DMS79 treated with DMSO at 0.1 percent for 48 hours (cell line): ENCODE results near the gene TTYH3.

Experiments used
- DNase-seq: peaks from one replicate; lab custom pipeline; 2025; lab: John Stamatoyannopoulos, UW

Gene TTYH3

GRCh38 chr7:2603044-2603965 is 28.5 kb upstream of the TTYH3 start:
- no peak for DNase-seq

- DNase-seq = peak; percentile 85
These were observed 27.1 kb upstream of the TTYH3 start for GRCh38 chr7:2604608-2605174.

GRCh38 chr7:2605608-2606538 is 25.9 kb upstream of the TTYH3 start:
- no peak for DNase-seq

- DNase-seq = no peak
These were observed 25.2 kb upstream of the TTYH3 start for GRCh38 chr7:2606539-2606936.

- no peak for DNase-seq
These were observed 24.5 kb upstream of the TTYH3 start for GRCh38 chr7:2607122-2607922.

GRCh38 chr7:2607923-2608904 is 23.6 kb upstream of the TTYH3 start:
- no peak for DNase-seq

GRCh38 chr7:2608921-2609411 is 22.8 kb upstream of the TTYH3 start:
- no peak for DNase-seq

GRCh38 chr7:2609646-2610045 is 22.1 kb upstream of the TTYH3 start:
- peak; percentile 26 for DNase-seq

- DNase-seq = no peak
These were observed 21.3 kb upstream of the TTYH3 start for GRCh38 chr7:2610466-2610865.

- no peak for DNase-seq
These were observed 20.9 kb upstream of the TTYH3 start for GRCh38 chr7:2610898-2611297.

- no peak for DNase-seq
These were observed 20.4 kb upstream of the TTYH3 start for GRCh38 chr7:2611401-2611800.

GRCh38 chr7:2611922-2612321 is 19.9 kb upstream of the TTYH3 start:
- DNase-seq = no peak

- peak; percentile 9 for DNase-seq
These were observed 19.2 kb upstream of the TTYH3 start for GRCh38 chr7:2612445-2613097.

GRCh38 chr7:2613098-2613930 is 18.5 kb upstream of the TTYH3 start:
- peak; percentile 68 for DNase-seq

- DNase-seq = peak; percentile 89
These were observed 17.7 kb upstream of the TTYH3 start for GRCh38 chr7:2613931-2614600.

- DNase-seq = peak; percentile 89
These were observed 17.0 kb upstream of the TTYH3 start for GRCh38 chr7:2614631-2615330.
